Activated CD8-positive, alpha-beta memory T cell treated with anti-CD3 and anti-CD28 coated beads, Interleukin-2, amount 50 U/mL, for 1 hour (primary cell): ENCODE measurements around the gene TMEM52.
"Not testable (repeated sequence)": the region's sequence is repeated elsewhere in the genome, so short reads cannot be mapped to it uniquely, and the experiment has no call there.

Source experiments
- DNase-seq: peaks from one replicate; pipeline ENCODE4 v3.0.0-alpha.2; 2020; ENCODE audit errors: extremely low read depth

TMEM52 gene

GRCh38 chr1:1946540-1946939, 27.5 kb upstream of the TMEM52 start:
- no peak for DNase-seq

- no peak for DNase-seq
Observed at GRCh38 chr1:1945782-1946393, 26.8 kb upstream of the TMEM52 start.

- DNase-seq: no peak
Observed at GRCh38 chr1:1943834-1944570, 24.9 kb upstream of the TMEM52 start.

- no peak for DNase-seq
Observed at GRCh38 chr1:1942753-1943656, 23.9 kb upstream of the TMEM52 start.

- no peak for DNase-seq
Observed at GRCh38 chr1:1941868-1942752, 23.0 kb upstream of the TMEM52 start.

- DNase-seq: no peak
Observed at GRCh38 chr1:1941211-1941841, 22.2 kb upstream of the TMEM52 start.

- DNase-seq: no peak
Observed at GRCh38 chr1:1940123-1940425, 21.0 kb upstream of the TMEM52 start.

- DNase-seq: no peak
Observed at GRCh38 chr1:1939296-1940122, 20.4 kb upstream of the TMEM52 start.

GRCh38 chr1:1938613-1939295, 19.7 kb upstream of the TMEM52 start:
- DNase-seq: no peak

- no peak for DNase-seq
Observed at GRCh38 chr1:1938276-1938573, 19.1 kb upstream of the TMEM52 start.

GRCh38 chr1:1937549-1938275, 18.6 kb upstream of the TMEM52 start:
- no peak for DNase-seq

- DNase-seq: no peak
Observed at GRCh38 chr1:1937061-1937460, 18.0 kb upstream of the TMEM52 start.

- DNase-seq: not testable (repeated sequence)
Observed at GRCh38 chr1:1934848-1935247, 15.8 kb upstream of the TMEM52 start.

- DNase-seq: no peak
Observed at GRCh38 chr1:1929639-1930545, 10.8 kb upstream of the TMEM52 start.

GRCh38 chr1:1929102-1929638, 10.1 kb upstream of the TMEM52 start:
- DNase-seq: no peak

GRCh38 chr1:1928231-1929101, 9.4 kb upstream of the TMEM52 start:
- DNase-seq: no peak

GRCh38 chr1:1927751-1928150, 8.7 kb upstream of the TMEM52 start:
- no peak for DNase-seq
